Nephron progenitor cell (in vitro differentiated cells): Measurements from ENCODE around the gene MGAT5B.

Experiments used
- DNase-seq: peaks from one replicate; pipeline ENCODE4 v3.0.0; 2021
- H3K27ac Mint-ChIP-seq: 2 replicates; pipeline ENCODE4 v1.8.0; 2021; ENCODE audit warnings: mild to moderate bottlenecking, moderate library complexity, mixed read lengths
- H3K27me3 Mint-ChIP-seq: 2 replicates; pipeline ENCODE4 v1.8.0; 2021; ENCODE audit warnings: mild to moderate bottlenecking, low read depth, mixed read lengths; ENCODE audit not compliant: poor library complexity
- H3K36me3 Mint-ChIP-seq: 2 replicates; pipeline ENCODE4 v1.8.0; 2021; ENCODE audit warnings: low read depth, mixed read lengths
- H3K4me1 Mint-ChIP-seq: 2 replicates; pipeline ENCODE4 v1.8.0; 2021; ENCODE audit warnings: mixed read lengths
- H3K4me3 Mint-ChIP-seq: 2 replicates; pipeline ENCODE4 v1.8.0; 2021; ENCODE audit warnings: mild to moderate bottlenecking, moderate library complexity, mixed read lengths
- H3K9me3 Mint-ChIP-seq: 2 replicates; pipeline ENCODE4 v1.8.0; 2021; ENCODE audit warnings: mild to moderate bottlenecking, moderate library complexity, mixed read lengths
- CTCF ChIP-seq: fragments of 200-600 bp; sonication (generic); IDR thresholded peaks from 2 replicates; pipeline ENCODE4 v1.5.0; 2021; ENCODE audit warnings: antibody characterized with exemption

Gene MGAT5B

GRCh38 chr17:76929601-76930000 is 61.4 kb downstream of the MGAT5B start:
- Mint-ChIP-seq H3K9me3 (no peaks in the 10 kb centered on the region), H3K4me3 (no peak overlapping the region), H3K36me3 (no peaks in the 10 kb centered on the region), H3K4me1 (peaks cover 28% of the 10 kb centered on the region), H3K27ac (no peak overlapping the region), H3K27me3 (peaks cover 15% of the 10 kb centered on the region)
- TF ChIP-seq CTCF: no peak
- DNase-seq: no peak

GRCh38 chr17:76930107-76930506 is 61.9 kb downstream of the MGAT5B start:
- H3K27ac Mint-ChIP-seq: no peak overlapping the region
- no peaks in the 10 kb centered on the region for H3K36me3 Mint-ChIP-seq
- DNase-seq: no peak
- H3K27me3 Mint-ChIP-seq: peaks cover 15% of the 10 kb centered on the region
- H3K4me3 Mint-ChIP-seq: no peak overlapping the region
- TF ChIP-seq CTCF: no peak
- peaks cover 32% of the 10 kb centered on the region for H3K4me1 Mint-ChIP-seq
- H3K9me3 Mint-ChIP-seq: no peaks in the 10 kb centered on the region

DNA sequence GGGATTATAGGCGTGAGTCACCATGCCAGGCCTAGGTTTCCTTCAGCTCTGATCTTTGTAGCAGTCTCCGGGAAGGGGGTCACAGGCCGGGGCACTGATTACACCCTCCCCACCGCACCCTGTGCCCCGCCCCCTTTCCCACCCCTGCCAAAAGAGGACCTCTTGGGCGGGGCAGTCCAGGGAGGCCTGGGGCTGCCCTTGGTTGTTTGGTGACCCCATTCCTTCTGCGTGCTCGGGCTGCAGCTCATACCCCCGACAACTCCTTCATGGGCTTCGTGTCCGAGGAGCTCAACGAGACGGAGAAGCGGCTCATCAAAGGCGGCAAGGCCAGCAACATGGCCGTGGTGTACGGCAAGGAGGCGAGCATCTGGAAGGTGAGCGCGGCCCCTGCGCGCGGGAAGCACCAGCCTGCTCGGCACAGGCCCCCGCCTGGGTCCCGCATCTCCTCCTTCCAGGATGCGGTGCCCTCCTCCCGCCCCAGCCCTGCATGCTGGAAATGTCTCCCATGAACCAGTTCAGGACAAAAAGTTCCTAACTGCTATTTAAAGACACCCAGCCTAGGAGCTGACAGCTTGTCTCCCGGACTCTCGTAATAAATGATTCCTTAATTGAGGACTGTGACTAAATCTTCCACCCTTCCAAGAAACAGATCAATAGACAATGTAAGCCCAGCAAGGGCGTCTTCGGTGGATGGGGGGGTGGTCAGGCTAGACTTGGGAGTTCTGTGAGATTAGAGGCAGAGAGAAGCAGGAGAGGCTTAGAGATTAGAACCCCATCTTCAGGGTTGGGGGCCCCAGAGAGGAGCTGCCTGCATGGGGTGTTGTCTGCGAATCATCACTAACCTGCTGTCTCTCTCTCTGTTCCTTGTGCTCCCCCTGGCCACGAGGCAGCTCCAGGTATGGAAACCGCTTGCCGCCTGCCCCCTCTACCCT is 64.5 kb downstream of the MGAT5B start:
- Mint-ChIP-seq H3K4me3 (no peak overlapping the region), H3K9me3 (no peaks in the 10 kb centered on the region), H3K27ac (no peak overlapping the region), H3K4me1 (peaks cover 32% of the 10 kb centered on the region), H3K36me3 (no peaks in the 10 kb centered on the region), H3K27me3 (peaks cover 15% of the 10 kb centered on the region)
- TF ChIP-seq CTCF: no peak
- no peak for DNase-seq

DNA sequence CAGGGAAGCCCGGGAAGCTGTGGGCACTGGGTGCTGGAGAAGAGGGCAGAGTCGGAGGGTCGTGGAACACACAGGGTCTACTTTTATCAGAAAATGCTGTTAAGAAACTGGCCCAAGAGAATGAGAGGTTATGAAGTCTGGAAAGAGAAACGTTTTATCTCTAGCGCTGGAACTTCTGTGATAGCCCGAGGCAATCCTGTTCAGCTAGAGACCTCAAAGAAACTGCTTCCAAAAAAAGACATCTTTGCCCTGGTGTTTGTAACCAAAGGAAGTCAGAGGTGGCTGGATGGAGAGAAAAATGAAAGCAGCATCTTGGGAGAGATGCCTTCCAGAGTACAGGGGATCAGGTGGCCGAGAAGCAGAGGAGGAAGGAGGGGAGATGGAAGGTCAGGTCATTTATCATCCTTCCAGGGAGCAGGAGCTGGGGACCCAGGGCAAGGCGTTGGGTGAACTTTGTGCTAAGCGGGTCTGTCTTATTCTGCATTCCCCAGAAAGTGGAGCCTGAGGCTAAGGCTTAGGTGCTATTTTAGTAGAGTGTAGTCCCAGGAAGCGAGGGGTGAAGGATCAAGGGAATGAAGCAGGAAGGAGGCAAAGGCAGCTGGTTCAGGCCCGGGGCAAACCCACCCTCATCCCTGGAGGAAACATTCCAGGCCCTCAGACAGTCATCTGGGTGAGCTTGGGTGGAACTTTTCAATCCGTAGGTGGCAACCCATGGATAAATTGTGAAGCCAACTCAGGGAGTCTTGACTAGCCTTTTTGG is 66.5 kb downstream of the MGAT5B start:
- Mint-ChIP-seq H3K4me3 (no peak overlapping the region), H3K4me1 (peaks cover 26% of the 10 kb centered on the region), H3K27ac (no peak overlapping the region), H3K27me3 (peaks cover 7% of the 10 kb centered on the region), H3K36me3 (no peaks in the 10 kb centered on the region), H3K9me3 (no peaks in the 10 kb centered on the region)
- no peak for TF ChIP-seq CTCF
- no peak for DNase-seq

GRCh38 chr17:76935331-76935730 is 67.1 kb downstream of the MGAT5B start:
- no peak overlapping the region for H3K27ac Mint-ChIP-seq
- H3K36me3 Mint-ChIP-seq: no peaks in the 10 kb centered on the region
- no peaks in the 10 kb centered on the region for H3K9me3 Mint-ChIP-seq
- DNase-seq: no peak
- peaks cover 5% of the 10 kb centered on the region for H3K27me3 Mint-ChIP-seq
- H3K4me1 Mint-ChIP-seq: peaks cover 20% of the 10 kb centered on the region
- H3K4me3 Mint-ChIP-seq: no peak overlapping the region
- no peak for TF ChIP-seq CTCF
